Caco-2 (cell line): ENCODE data around the gene ADGRG1. TPM values are rescaled to one million over a fixed set of nuclear protein-coding genes. Genes with fewer than 3 reads are reported as not detected.

ENCODE experiments used
- BruUV-seq: library from RNA; stranded (reverse); fragments of 400-500 nt; replicated peaks from 2 replicates; lab custom pipeline; 2021; lab: Mats Ljungman, UMichigan
- CTCF ChIA-PET: fragments of 300-600 bp; sonication (Branson Sonifier 250); formaldehyde crosslinking; loops from one replicate; lab custom pipeline; 2022; ENCODE audit warnings: antibody characterized with exemption; lab: Charles Lee
- POLR2A ChIA-PET: fragments of 300-600 bp; sonication (Branson Sonifier 250); formaldehyde crosslinking; loops from one replicate; lab custom pipeline; 2022; ENCODE audit warnings: antibody characterized with exemption; lab: Charles Lee
- DNase-seq, 2 experiments: peaks; one replicate each; pipeline versions ENCODE4 v3.0.0 to v3.0.0-alpha.2; 2020 to 2022
- H3K27me3 ChIP-seq: replicated peaks from 2 replicates; pipeline ENCODE4 v1.6.0; 2011; ENCODE audit warnings: low read length; ENCODE audit not compliant: control insufficient read depth, insufficient read depth
- H3K36me3 ChIP-seq: 2 replicates; pipeline ENCODE4 v1.5.1; 2011; ENCODE audit warnings: low read length; ENCODE audit not compliant: control insufficient read depth, insufficient read depth
- H3K4me1 ChIP-seq: fragments of 250-450 bp; sonication (Bioruptor Pico); 2 replicates; pipeline ENCODE4 v1.5.1; 2020; ENCODE audit warnings: mild to moderate bottlenecking
- H3K4me3 ChIP-seq: 2 replicates; pipeline ENCODE4 v1.5.1; 2011; ENCODE audit warnings: low read depth, mild to moderate bottlenecking, control low read depth, low read length
- H3K9me3 ChIP-seq: fragments of 250-450 bp; sonication (Bioruptor Pico); 2 replicates; pipeline ENCODE4 v1.5.1; 2020; ENCODE audit warnings: mild to moderate bottlenecking, moderate library complexity
- H3K27ac Mint-ChIP-seq: one replicate; pipeline ENCODE4 v1.8.0; 2022; ENCODE audit warnings: mixed read lengths; ENCODE audit not compliant: unreplicated experiment
- H3K27me3 Mint-ChIP-seq: one replicate; pipeline ENCODE4 v1.8.0; 2022; ENCODE audit warnings: mixed read lengths; ENCODE audit not compliant: insufficient read depth, unreplicated experiment
- H3K36me3 Mint-ChIP-seq: one replicate; pipeline ENCODE4 v1.8.0; 2022; ENCODE audit warnings: mild to moderate bottlenecking, mixed read lengths; ENCODE audit not compliant: insufficient read depth, unreplicated experiment
- H3K4me1 Mint-ChIP-seq: one replicate; pipeline ENCODE4 v1.8.0; 2022; ENCODE audit warnings: low read depth, mixed read lengths; ENCODE audit not compliant: unreplicated experiment
- H3K4me3 Mint-ChIP-seq: one replicate; pipeline ENCODE4 v1.8.0; 2022; ENCODE audit warnings: mild to moderate bottlenecking, moderate library complexity, mixed read lengths; ENCODE audit not compliant: unreplicated experiment
- H3K9me3 Mint-ChIP-seq: one replicate; pipeline ENCODE4 v1.8.0; 2022; ENCODE audit warnings: mixed read lengths; ENCODE audit not compliant: unreplicated experiment
- CTCF ChIP-seq, 2 experiments: fragments of 200-600 bp in 1 of 2; IDR thresholded peaks; 1 replicate in 1 of 2; 2 replicates in 1 of 2; pipeline versions ENCODE4 v1.5.1 to v1.8.0; 2011 to 2022; ENCODE audit warnings: antibody characterized with exemption in 1 of 2, control low read depth in 1 of 2, inconsistent platforms in 1 of 2, low read depth in 1 of 2, low read length in 1 of 2, mild to moderate bottlenecking in 1 of 2, moderate library complexity in 1 of 2; ENCODE audit not compliant: insufficient read depth in 1 of 2, severe bottlenecking in 1 of 2, unreplicated experiment in 1 of 2
- intact Hi-C: fragments of 100-400 bp; cut with micrococcal nuclease; formaldehyde crosslinking; loops from one replicate; pipeline ENCODE4 v1.10.0; 2022; ENCODE audit not compliant: unreplicated experiment
- total RNA-seq: library from RNA; stranded (reverse); gene quantifications from 2 replicates; pipeline ENCODE4 v1.2.3, GENCODE V29; 2022

The ADGRG1 gene
- total RNA-seq, 1 experiment from 2014 or later = 195 TPM

- Mint-ChIP-seq H3K4me3 (no peak overlapping the region), H3K9me3 (no peaks in the 10 kb centered on the region), H3K36me3 (no peaks in the 10 kb centered on the region), H3K27me3 (no peaks in the 10 kb centered on the region), H3K27ac (no peak overlapping the region), H3K4me1 (no peaks in the 10 kb centered on the region)
- intact Hi-C loops = loop anchor here (2.0 kb wide), 2 partner anchors 17 to 33 kb away; no protein-coding TSS in a partner anchor
- no peaks in the 10 kb centered on the region; the same call in 1 of the 2 replicates for H3K9me3 ChIP-seq
- H3K36me3 ChIP-seq = no peaks in the 10 kb centered on the region
- ChIA-PET CTCF (interaction anchor here (0.9 to 2.6 kb wide), 2 partner anchors 26 to 134 kb away, joined by 6 to 11 read pairs; partner anchors contain the start of genes ADGRG1 and KATNB1), POLR2A (no interaction called here)
- H3K4me1 ChIP-seq = peaks cover 14% of the 10 kb centered on the region
- TF ChIP-seq CTCF (IDR thresholded peaks at IDR 0.05; ENCODE audit: insufficient read depth in 1 of 2, low read depth in 1 of 2, low read length in 1 of 2, severe bottlenecking in 1 of 2, unreplicated experiment in 1 of 2) = no peak
- no peak for DNase-seq
- no peak overlapping the region for H3K4me3 ChIP-seq
- H3K27me3 ChIP-seq = no peaks in the 10 kb centered on the region
- no TSS peak for BruUV-seq
Measured at GRCh38 chr16:57601801-57602478, 26.5 kb upstream of the ADGRG1 start.

DNA sequence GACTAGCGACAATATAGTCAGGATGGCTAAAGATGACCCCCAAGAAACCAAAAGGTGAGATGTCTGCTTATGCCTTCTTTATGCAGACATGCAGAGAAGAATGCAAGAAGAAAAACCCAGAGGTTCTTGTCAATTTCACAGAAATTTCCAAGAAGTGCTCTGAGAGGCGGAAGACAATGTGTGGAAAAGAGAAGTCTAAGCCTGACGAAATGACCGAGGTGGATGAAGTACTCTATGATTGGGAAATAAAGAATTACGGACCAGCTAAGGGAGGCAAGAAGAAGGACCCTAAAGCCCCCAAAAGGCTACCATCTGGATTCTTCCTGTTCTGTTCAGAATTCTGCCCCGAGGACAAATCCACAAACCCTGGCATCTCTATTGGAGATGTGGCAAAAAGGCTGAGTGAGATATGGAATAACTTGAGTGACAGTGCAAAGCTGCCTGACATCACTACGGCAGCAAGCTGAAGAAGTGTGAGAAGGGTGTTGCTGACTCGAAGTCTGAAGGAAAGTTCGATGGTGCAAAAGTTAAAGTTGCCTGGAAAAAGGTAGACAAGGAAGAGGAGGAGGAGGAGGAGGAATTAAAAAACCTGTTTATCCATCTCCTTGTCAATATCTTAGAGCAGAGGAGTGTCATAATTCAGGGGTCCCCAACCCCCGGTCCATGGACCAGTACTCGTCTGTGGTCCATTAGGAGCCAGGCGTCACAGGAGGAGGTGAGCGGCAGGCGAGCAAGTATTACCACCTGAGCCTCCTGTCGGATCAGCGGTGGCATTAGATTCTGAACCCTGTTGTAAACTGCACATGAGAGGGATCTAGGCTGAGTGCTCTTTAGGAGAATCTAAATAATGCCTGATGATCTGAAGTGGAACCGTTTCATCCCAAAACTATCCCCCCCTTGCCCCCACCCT is 25.1 kb upstream of the ADGRG1 start:
- Mint-ChIP-seq H3K4me1 (no peaks in the 10 kb centered on the region), H3K9me3 (no peaks in the 10 kb centered on the region), H3K4me3 (no peak overlapping the region), H3K27me3 (no peaks in the 10 kb centered on the region), H3K36me3 (no peaks in the 10 kb centered on the region), H3K27ac (no peak overlapping the region)
- H3K9me3 ChIP-seq = no peaks in the 10 kb centered on the region; the same call in 1 of the 2 replicates
- no peak for TF ChIP-seq CTCF (IDR thresholded peaks at IDR 0.05; ENCODE audit: insufficient read depth in 1 of 2, low read depth in 1 of 2, low read length in 1 of 2, severe bottlenecking in 1 of 2, unreplicated experiment in 1 of 2)
- DNase-seq = no peak
- H3K4me3 ChIP-seq = no peak overlapping the region
- intact Hi-C loops = no loop called here
- peaks cover 28% of the 10 kb centered on the region for H3K4me1 ChIP-seq
- no peaks in the 10 kb centered on the region for H3K27me3 ChIP-seq
- ChIA-PET POLR2A (no interaction called here), CTCF (no interaction called here)
- no TSS peak for BruUV-seq
- no peaks in the 10 kb centered on the region for H3K36me3 ChIP-seq

DNA sequence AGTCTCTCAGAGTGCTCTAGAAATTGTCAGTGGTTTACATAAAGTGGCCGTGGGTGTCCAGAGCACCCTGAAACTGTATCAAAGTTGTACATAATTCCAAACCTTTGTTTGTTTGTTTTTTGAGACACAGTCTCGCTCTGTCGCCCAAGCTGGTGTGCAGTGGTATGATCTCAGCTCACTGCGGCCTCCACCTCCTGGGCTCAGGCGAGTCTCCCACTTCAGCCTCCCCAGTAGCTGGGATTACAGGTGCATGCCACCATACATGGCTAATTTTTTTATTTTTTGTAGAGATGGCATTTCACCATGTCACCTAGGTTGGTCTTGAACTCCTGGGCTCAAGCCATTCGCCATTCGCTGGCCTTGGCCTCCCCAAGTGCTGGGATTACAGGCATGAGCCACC is 24.3 kb upstream of the ADGRG1 start:
- Histone ChIP-seq H3K4me3 (no peak overlapping the region), H3K27me3 (no peaks in the 10 kb centered on the region), H3K36me3 (no peaks in the 10 kb centered on the region), H3K9me3 (no peaks in the 10 kb centered on the region), H3K4me1 (peaks cover 30% of the 10 kb centered on the region)
- Mint-ChIP-seq H3K4me3 (no peak overlapping the region), H3K4me1 (peaks cover 4% of the 10 kb centered on the region), H3K9me3 (no peaks in the 10 kb centered on the region), H3K27ac (no peak overlapping the region), H3K27me3 (no peaks in the 10 kb centered on the region), H3K36me3 (no peaks in the 10 kb centered on the region)
- DNase-seq = no peak
- TF ChIP-seq CTCF (IDR thresholded peaks at IDR 0.05; ENCODE audit: insufficient read depth in 1 of 2, low read depth in 1 of 2, low read length in 1 of 2, severe bottlenecking in 1 of 2, unreplicated experiment in 1 of 2) = no peak
- BruUV-seq = no TSS peak
- intact Hi-C loops = no loop called here
- ChIA-PET POLR2A (no interaction called here), CTCF (no interaction called here)
